Stimulated activated naive B cell treated with anti-CD40 and anti-IgM and Interleukin-4, amounts not matched to agents 10 μg/mL and 1 μg/mL and 100 μg/mL, for 72 hours (primary cell): Measurements from ENCODE around the gene LDB2.

Experiments
- ATAC-seq, 2 donors: fragments of 150-1000 bp; cut with Tn5 transposase; replicated peaks; 2 replicates each; pipeline ENCODE4 v1.10.0; 2021; ENCODE audit warnings: moderate library complexity in 1 of 2
- DNase-seq: peaks from one replicate; pipeline ENCODE4 v3.0.0; 2021
- H3K27ac Mint-ChIP-seq: one replicate; pipeline ENCODE4 v1.8.0; 2022; ENCODE audit warnings: mild to moderate bottlenecking, mixed read lengths
- H3K27me3 Mint-ChIP-seq, 2 donors: one replicate each; pipeline ENCODE4 v1.8.0; 2022; ENCODE audit warnings: mixed read lengths in 2 of 2
- H3K36me3 Mint-ChIP-seq, 2 donors: one replicate each; pipeline ENCODE4 v1.8.0; 2022; ENCODE audit warnings: mixed read lengths in 2 of 2, mild to moderate bottlenecking in 1 of 2
- H3K4me1 Mint-ChIP-seq, 2 donors: one replicate each; pipeline ENCODE4 v1.8.0; 2022; ENCODE audit warnings: mixed read lengths in 2 of 2, mild to moderate bottlenecking in 1 of 2
- H3K4me3 Mint-ChIP-seq, 2 donors: one replicate each; pipeline ENCODE4 v1.8.0; 2022; ENCODE audit warnings: mild to moderate bottlenecking in 2 of 2, mixed read lengths in 2 of 2, moderate library complexity in 1 of 2
- H3K9me3 Mint-ChIP-seq, 2 donors: one replicate each; pipeline ENCODE4 v1.8.0; 2022; ENCODE audit warnings: mixed read lengths in 2 of 2, mild to moderate bottlenecking in 1 of 2

LDB2 gene

GRCh38 chr4:16496501-16496900 lies 401.9 kb downstream of the LDB2 start:
- H3K27ac Mint-ChIP-seq = no peak overlapping the region
- H3K27me3 Mint-ChIP-seq = no peaks in the 10 kb centered on the region
- no peak for DNase-seq
- H3K36me3 Mint-ChIP-seq = no peaks in the 10 kb centered on the region
- H3K4me1 Mint-ChIP-seq = no peaks in the 10 kb centered on the region
- peaks cover 0 to 1% of the 10 kb centered on the region in 2 donors for H3K9me3 Mint-ChIP-seq
- no peak overlapping the region for H3K4me3 Mint-ChIP-seq
- ATAC-seq = no peak

- Mint-ChIP-seq H3K36me3 (no peaks in the 10 kb centered on the region), H3K27ac (no peak overlapping the region), H3K4me1 (no peaks in the 10 kb centered on the region), H3K9me3 (peaks cover 4 to 5% of the 10 kb centered on the region in 2 donors), H3K4me3 (no peak overlapping the region), H3K27me3 (no peaks in the 10 kb centered on the region)
- ATAC-seq (no peak), DNase-seq (no peak)
These were observed 405.6 kb downstream of the LDB2 start for GRCh38 chr4:16492872-16493271.

- Mint-ChIP-seq H3K4me1 (no peaks in the 10 kb centered on the region), H3K9me3 (peaks cover 4 to 7% of the 10 kb centered on the region in 2 donors), H3K27ac (no peak overlapping the region), H3K4me3 (no peak overlapping the region), H3K36me3 (no peaks in the 10 kb centered on the region), H3K27me3 (no peaks in the 10 kb centered on the region)
- DNase-seq (no peak), ATAC-seq (no peak)
These were observed 409.2 kb downstream of the LDB2 start for GRCh38 chr4:16489226-16489625.

- DNase-seq (no peak), ATAC-seq (no peak)
- H3K36me3 Mint-ChIP-seq = no peaks in the 10 kb centered on the region
- H3K27ac Mint-ChIP-seq = no peak overlapping the region
- no peaks in the 10 kb centered on the region for H3K27me3 Mint-ChIP-seq
- H3K4me3 Mint-ChIP-seq = no peak overlapping the region
- no peaks in the 10 kb centered on the region for H3K4me1 Mint-ChIP-seq
- H3K9me3 Mint-ChIP-seq = peaks cover 4 to 7% of the 10 kb centered on the region in 2 donors
These were observed 410.4 kb downstream of the LDB2 start for GRCh38 chr4:16488084-16488483.

GRCh38 chr4:16484711-16485110 lies 413.7 kb downstream of the LDB2 start:
- ATAC-seq = no peak

GRCh38 chr4:16483540-16483939 lies 414.9 kb downstream of the LDB2 start:
- Mint-ChIP-seq H3K4me1 (no peaks in the 10 kb centered on the region), H3K9me3 (peaks cover 0 to 3% of the 10 kb centered on the region in 2 donors), H3K27ac (no peak overlapping the region), H3K36me3 (no peaks in the 10 kb centered on the region), H3K27me3 (no peaks in the 10 kb centered on the region), H3K4me3 (no peak overlapping the region)
- DNase-seq (no peak), ATAC-seq (no peak)

More at GRCh38 chr4:16484711-16485110, 413.7 kb downstream of the LDB2 start:
- Mint-ChIP-seq H3K27me3 (no peaks in the 10 kb centered on the region), H3K36me3 (no peaks in the 10 kb centered on the region), H3K4me3 (no peak overlapping the region), H3K4me1 (no peaks in the 10 kb centered on the region), H3K9me3 (peaks cover 4% of the 10 kb centered on the region in 2 donors), H3K27ac (no peak overlapping the region)
- no peak for DNase-seq

GRCh38 chr4:16480011-16480410 lies 418.4 kb downstream of the LDB2 start:
- Mint-ChIP-seq H3K4me3 (no peak overlapping the region), H3K4me1 (no peaks in the 10 kb centered on the region), H3K27me3 (no peaks in the 10 kb centered on the region), H3K9me3 (peaks cover 0 to 2% of the 10 kb centered on the region in 2 donors), H3K36me3 (no peaks in the 10 kb centered on the region), H3K27ac (no peak overlapping the region)
- DNase-seq (no peak), ATAC-seq (no peak)

GRCh38 chr4:16472537-16472936 lies 425.9 kb downstream of the LDB2 start:
- Mint-ChIP-seq H3K27ac (no peak overlapping the region), H3K4me3 (no peak overlapping the region), H3K36me3 (no peaks in the 10 kb centered on the region), H3K4me1 (no peaks in the 10 kb centered on the region), H3K9me3 (peaks cover 23 to 24% of the 10 kb centered on the region in 2 donors), H3K27me3 (peaks cover 5 to 6% of the 10 kb centered on the region in 2 donors)
- ATAC-seq = no peak
- no peak for DNase-seq

- H3K4me3 Mint-ChIP-seq = no peak overlapping the region
- no peaks in the 10 kb centered on the region for H3K36me3 Mint-ChIP-seq
- peak in 1 of 2 donors; percentile 67 for ATAC-seq
- no peaks in the 10 kb centered on the region for H3K4me1 Mint-ChIP-seq
- H3K27ac Mint-ChIP-seq = no peak overlapping the region
- peaks cover 2 to 11% of the 10 kb centered on the region in 2 donors for H3K9me3 Mint-ChIP-seq
- no peak for DNase-seq
- H3K27me3 Mint-ChIP-seq = peaks cover 5 to 6% of the 10 kb centered on the region in 2 donors
These were observed 431.4 kb downstream of the LDB2 start for GRCh38 chr4:16467061-16467460.

GRCh38 chr4:16466581-16466980 lies 431.9 kb downstream of the LDB2 start:
- Mint-ChIP-seq H3K4me1 (no peaks in the 10 kb centered on the region), H3K9me3 (peaks cover 0 to 8% of the 10 kb centered on the region in 2 donors), H3K27me3 (peaks cover 5 to 6% of the 10 kb centered on the region in 2 donors), H3K36me3 (no peaks in the 10 kb centered on the region), H3K27ac (no peak overlapping the region), H3K4me3 (no peak overlapping the region)
- ATAC-seq (no peak), DNase-seq (no peak)

GRCh38 chr4:16464651-16465050 lies 433.8 kb downstream of the LDB2 start:
- no peaks in the 10 kb centered on the region for H3K36me3 Mint-ChIP-seq
- no peak for DNase-seq
- peaks cover 10% of the 10 kb centered on the region in 2 donors for H3K27me3 Mint-ChIP-seq
- no peak for ATAC-seq
- no peak overlapping the region for H3K4me3 Mint-ChIP-seq
- H3K4me1 Mint-ChIP-seq = no peaks in the 10 kb centered on the region
- H3K27ac Mint-ChIP-seq = no peak overlapping the region
- peaks cover 0 to 3% of the 10 kb centered on the region in 2 donors for H3K9me3 Mint-ChIP-seq

- Mint-ChIP-seq H3K27ac (no peak overlapping the region), H3K27me3 (peaks cover 9 to 11% of the 10 kb centered on the region in 2 donors), H3K9me3 (no peaks in the 10 kb centered on the region), H3K36me3 (no peaks in the 10 kb centered on the region), H3K4me1 (no peaks in the 10 kb centered on the region), H3K4me3 (no peak overlapping the region)
- DNase-seq (no peak), ATAC-seq (no peak)
These were observed 435.8 kb downstream of the LDB2 start for GRCh38 chr4:16462656-16463055.

- no peak overlapping the region for H3K27ac Mint-ChIP-seq
- H3K27me3 Mint-ChIP-seq = peaks cover 10 to 11% of the 10 kb centered on the region in 2 donors
- no peaks in the 10 kb centered on the region for H3K4me1 Mint-ChIP-seq
- no peak for DNase-seq
- H3K36me3 Mint-ChIP-seq = no peaks in the 10 kb centered on the region
- H3K9me3 Mint-ChIP-seq = no peaks in the 10 kb centered on the region
- ATAC-seq = no peak
- no peak overlapping the region for H3K4me3 Mint-ChIP-seq
These were observed 437.1 kb downstream of the LDB2 start for GRCh38 chr4:16461362-16461761.

- Mint-ChIP-seq H3K9me3 (no peaks in the 10 kb centered on the region), H3K27me3 (peaks cover 10 to 11% of the 10 kb centered on the region in 2 donors), H3K4me1 (no peaks in the 10 kb centered on the region), H3K4me3 (no peak overlapping the region), H3K27ac (no peak overlapping the region), H3K36me3 (no peaks in the 10 kb centered on the region)
- no peak for DNase-seq
- no peak for ATAC-seq
These were observed 440.5 kb downstream of the LDB2 start for GRCh38 chr4:16457944-16458343.
